GM12865 (cell line): ENCODE results near the gene ZFAND3.

Source experiments
- DNase-seq: peaks from one replicate; pipeline ENCODE4 v3.0.0; 2010; ENCODE audit warnings: low read depth
- H3K4me3 ChIP-seq: 2 replicates; pipeline ENCODE4 v1.5.1; 2011; ENCODE audit warnings: mild to moderate bottlenecking, low read depth, low read length, control low read depth
- CTCF ChIP-seq: IDR thresholded peaks from 2 replicates; pipeline ENCODE4 v1.5.1; 2011; ENCODE audit warnings: low read length, control low read depth, low read depth, inconsistent platforms; ENCODE audit not compliant: insufficient read depth; ENCODE audit errors: missing control alignments

ZFAND3 gene

GRCh38 chr6:37923514-37923913 is 104.0 kb downstream of the ZFAND3 start:
- H3K4me3 ChIP-seq, result no peak overlapping the region
- TF ChIP-seq CTCF, result no peak
- DNase-seq, result no peak

- TF ChIP-seq CTCF, result no peak
- DNase-seq, result no peak
- H3K4me3 ChIP-seq, result no peak overlapping the region
Measured at GRCh38 chr6:37926661-37927060, 107.1 kb downstream of the ZFAND3 start.

GRCh38 chr6:37928217-37928616 is 108.7 kb downstream of the ZFAND3 start:
- DNase-seq, result no peak
- no peak for TF ChIP-seq CTCF
- no peak overlapping the region for H3K4me3 ChIP-seq

- DNase-seq, result no peak
- H3K4me3 ChIP-seq, result no peak overlapping the region
- no peak for TF ChIP-seq CTCF
Measured at GRCh38 chr6:37930288-37930971, 110.9 kb downstream of the ZFAND3 start.

GRCh38 chr6:37931066-37931465 is 111.5 kb downstream of the ZFAND3 start:
- H3K4me3 ChIP-seq, result no peak overlapping the region
- DNase-seq, result no peak
- TF ChIP-seq CTCF, result no peak

- H3K4me3 ChIP-seq, result no peak overlapping the region
- no peak for TF ChIP-seq CTCF
- no peak for DNase-seq
Measured at GRCh38 chr6:37934276-37934675, 114.7 kb downstream of the ZFAND3 start.

- no peak for DNase-seq
- no peak overlapping the region for H3K4me3 ChIP-seq
- no peak for TF ChIP-seq CTCF
Measured at GRCh38 chr6:37936150-37936549, 116.6 kb downstream of the ZFAND3 start.
